Neural cell (in vitro differentiated cells): ENCODE data around the gene NMT1. TPM values are rescaled to one million over a fixed set of nuclear protein-coding genes. Genes with fewer than 3 reads are reported as not detected.

Source experiments
- H2AFZ ChIP-seq: fragments of 200-600, 300-800 bp; sonication (generic), shearing (Covaris generic); 2 replicates; pipeline ENCODE4 v1.6.0; 2014; ENCODE audit warnings: low read depth, mild to moderate bottlenecking, antibody characterized with exemption, low read length, moderate library complexity
- H3F3A ChIP-seq: fragments of 200-600 bp; shearing (Covaris generic); 2 replicates; pipeline ENCODE4 v1.6.1; 2016; ENCODE audit warnings: mild to moderate bottlenecking, moderate library complexity, mixed read lengths, antibody characterized with exemption, low read length; ENCODE audit not compliant: insufficient read depth, poor library complexity, severe bottlenecking
- H3K27ac ChIP-seq: fragments of 200-600, 300-800 bp; sonication (generic), shearing (Covaris generic); 2 replicates; pipeline ENCODE4 v1.5.1; 2014; ENCODE audit warnings: mild to moderate bottlenecking, low read length, moderate library complexity
- H3K27me3 ChIP-seq: fragments of 300-800, 200-600 bp; sonication (generic), shearing (Covaris generic); 2 replicates; pipeline ENCODE4 v1.6.0; 2014; ENCODE audit warnings: mild to moderate bottlenecking, low read depth, low read length, moderate library complexity; ENCODE audit not compliant: insufficient read depth
- H3K36me3 ChIP-seq: fragments of 300-800, 200-600 bp; sonication (generic), shearing (Covaris generic); 2 replicates; pipeline ENCODE4 v1.5.1; 2014; ENCODE audit warnings: mild to moderate bottlenecking, antibody characterized with exemption, low read length, moderate library complexity; ENCODE audit not compliant: insufficient read depth
- H3K4me2 ChIP-seq: fragments of 300-800, 200-600 bp; sonication (generic), shearing (Covaris generic); 2 replicates; pipeline ENCODE4 v1.6.0; 2014; ENCODE audit warnings: mild to moderate bottlenecking, low read length
- H3K4me3 ChIP-seq: fragments of 300-800, 200-600 bp; sonication (generic), shearing (Covaris generic); 2 replicates; pipeline ENCODE4 v1.5.1; 2014; ENCODE audit warnings: mild to moderate bottlenecking, low read length, moderate library complexity
- H3K79me2 ChIP-seq: fragments of 200-600 bp; shearing (Covaris generic); replicated peaks from 2 replicates; pipeline ENCODE4 v1.6.0; 2014; ENCODE audit warnings: mild to moderate bottlenecking, low read length, moderate library complexity; ENCODE audit not compliant: insufficient read depth
- H3K9ac ChIP-seq: fragments of 300-800, 200-600 bp; sonication (generic), shearing (Covaris generic); 2 replicates; pipeline ENCODE4 v1.6.1; 2016; ENCODE audit warnings: mild to moderate bottlenecking, low read length, mixed read lengths
- H3K9me2 ChIP-seq: fragments of 200-600 bp; shearing (Covaris generic); 2 replicates; pipeline ENCODE4 v1.6.1; 2016; ENCODE audit warnings: mild to moderate bottlenecking, low read length, mixed read lengths; ENCODE audit not compliant: insufficient read depth
- H3K9me3 ChIP-seq: fragments of 200-600, 300-800 bp; sonication (generic), shearing (Covaris generic); 2 replicates; pipeline ENCODE4 v1.6.1; 2016; ENCODE audit warnings: mild to moderate bottlenecking, mixed run types, low read length, moderate library complexity, mixed read lengths
- H4K20me1 ChIP-seq: fragments of 200-600 bp; shearing (Covaris generic); 2 replicates; pipeline ENCODE4 v1.6.1; 2016; ENCODE audit warnings: mild to moderate bottlenecking, mixed run types; ENCODE audit not compliant: insufficient read depth
- CTCF ChIP-seq: fragments of 450-650 bp; IDR thresholded peaks from 2 replicates; pipeline ENCODE4 v1.5.1; 2014; ENCODE audit warnings: antibody characterized with exemption, mild to moderate bottlenecking, moderate library complexity; ENCODE audit not compliant: poor library complexity, severe bottlenecking
- EP300 ChIP-seq: fragments of 450-650 bp; conservative IDR thresholded peaks from 2 replicates; pipeline ENCODE4 v1.6.1; 2014; ENCODE audit warnings: antibody characterized with exemption, mild to moderate bottlenecking, moderate library complexity; ENCODE audit not compliant: poor library complexity, severe bottlenecking
- EZH2 ChIP-seq: fragments of 200-600, 300-800 bp; shearing (Covaris generic), sonication (generic); IDR thresholded peaks from 2 replicates; pipeline ENCODE4 v1.6.1; 2014; ENCODE audit warnings: antibody characterized with exemption, low read length, borderline replicate concordance, mild to moderate bottlenecking; ENCODE audit not compliant: insufficient read depth, poor library complexity, severe bottlenecking
- MXI1 ChIP-seq: fragments of 450-650 bp; conservative IDR thresholded peaks from 2 replicates; pipeline ENCODE4 v1.6.1; 2014; ENCODE audit warnings: antibody characterized with exemption, mild to moderate bottlenecking; ENCODE audit not compliant: poor library complexity, severe bottlenecking
- POLR2AphosphoS5 ChIP-seq: IDR thresholded peaks from 2 replicates; pipeline ENCODE4 v1.6.1; 2012
- RAD21 ChIP-seq: fragments of 450-650 bp; conservative IDR thresholded peaks from 2 replicates; pipeline ENCODE4 v1.6.1; 2014; ENCODE audit warnings: antibody characterized with exemption, mild to moderate bottlenecking, moderate library complexity
- SMC3 ChIP-seq: fragments of 450-650 bp; conservative IDR thresholded peaks from 2 replicates; pipeline ENCODE4 v1.6.1; 2014; ENCODE audit warnings: antibody characterized with exemption, mild to moderate bottlenecking, moderate library complexity; ENCODE audit not compliant: poor library complexity
- TAF1 ChIP-seq: IDR thresholded peaks from 2 replicates; pipeline ENCODE4 v1.6.1; 2012; ENCODE audit warnings: low read depth
- polyA plus RNA-seq: library from polyadenylated mRNA; depleted of rRNA; stranded (reverse); fragments of >200 nt; gene quantifications from 2 replicates; pipeline ENCODE4 v1.2.3, GENCODE V29; 2014
- TF ChIP-seq, protein P1 (sequence below): IDR thresholded peaks from 2 replicates; pipeline ENCODE4 v1.6.1; 2012; ENCODE audit warnings: borderline replicate concordance

The NMT1 gene
- polyA plus RNA-seq, 1 donor from 2014 or later: 23.4 TPM

GRCh38 chr17:45128989-45129388 lies 67.9 kb downstream of the NMT1 start:
- no peaks in the 10 kb centered on the region for H3F3A ChIP-seq
- H3K36me3 ChIP-seq: no peaks in the 10 kb centered on the region
- no peak overlapping the region for H3K27ac ChIP-seq
- no peak overlapping the region for H2AFZ ChIP-seq
- H3K9me3 ChIP-seq: no peaks in the 10 kb centered on the region
- H3K27me3 ChIP-seq: no peaks in the 10 kb centered on the region
- TF ChIP-seq MXI1 (no peak), EP300 (no peak), CTCF (no peak), SMC3 (no peak), RAD21 (no peak), POLR2AphosphoS5 (no peak), TAF1 (no peak)
- TF ChIP-seq, protein P1, sequence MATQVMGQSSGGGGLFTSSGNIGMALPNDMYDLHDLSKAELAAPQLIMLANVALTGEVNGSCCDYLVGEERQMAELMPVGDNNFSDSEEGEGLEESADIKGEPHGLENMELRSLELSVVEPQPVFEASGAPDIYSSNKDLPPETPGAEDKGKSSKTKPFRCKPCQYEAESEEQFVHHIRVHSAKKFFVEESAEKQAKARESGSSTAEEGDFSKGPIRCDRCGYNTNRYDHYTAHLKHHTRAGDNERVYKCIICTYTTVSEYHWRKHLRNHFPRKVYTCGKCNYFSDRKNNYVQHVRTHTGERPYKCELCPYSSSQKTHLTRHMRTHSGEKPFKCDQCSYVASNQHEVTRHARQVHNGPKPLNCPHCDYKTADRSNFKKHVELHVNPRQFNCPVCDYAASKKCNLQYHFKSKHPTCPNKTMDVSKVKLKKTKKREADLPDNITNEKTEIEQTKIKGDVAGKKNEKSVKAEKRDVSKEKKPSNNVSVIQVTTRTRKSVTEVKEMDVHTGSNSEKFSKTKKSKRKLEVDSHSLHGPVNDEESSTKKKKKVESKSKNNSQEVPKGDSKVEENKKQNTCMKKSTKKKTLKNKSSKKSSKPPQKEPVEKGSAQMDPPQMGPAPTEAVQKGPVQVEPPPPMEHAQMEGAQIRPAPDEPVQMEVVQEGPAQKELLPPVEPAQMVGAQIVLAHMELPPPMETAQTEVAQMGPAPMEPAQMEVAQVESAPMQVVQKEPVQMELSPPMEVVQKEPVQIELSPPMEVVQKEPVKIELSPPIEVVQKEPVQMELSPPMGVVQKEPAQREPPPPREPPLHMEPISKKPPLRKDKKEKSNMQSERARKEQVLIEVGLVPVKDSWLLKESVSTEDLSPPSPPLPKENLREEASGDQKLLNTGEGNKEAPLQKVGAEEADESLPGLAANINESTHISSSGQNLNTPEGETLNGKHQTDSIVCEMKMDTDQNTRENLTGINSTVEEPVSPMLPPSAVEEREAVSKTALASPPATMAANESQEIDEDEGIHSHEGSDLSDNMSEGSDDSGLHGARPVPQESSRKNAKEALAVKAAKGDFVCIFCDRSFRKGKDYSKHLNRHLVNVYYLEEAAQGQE: no peak
- H3K4me2 ChIP-seq: no peak overlapping the region
- no peak overlapping the region for H3K4me3 ChIP-seq
- H3K9me2 ChIP-seq: no peaks in the 10 kb centered on the region
- no peak overlapping the region for H3K9ac ChIP-seq
- H4K20me1 ChIP-seq: no peaks in the 10 kb centered on the region
- no peaks in the 10 kb centered on the region for H3K79me2 ChIP-seq

DNA sequence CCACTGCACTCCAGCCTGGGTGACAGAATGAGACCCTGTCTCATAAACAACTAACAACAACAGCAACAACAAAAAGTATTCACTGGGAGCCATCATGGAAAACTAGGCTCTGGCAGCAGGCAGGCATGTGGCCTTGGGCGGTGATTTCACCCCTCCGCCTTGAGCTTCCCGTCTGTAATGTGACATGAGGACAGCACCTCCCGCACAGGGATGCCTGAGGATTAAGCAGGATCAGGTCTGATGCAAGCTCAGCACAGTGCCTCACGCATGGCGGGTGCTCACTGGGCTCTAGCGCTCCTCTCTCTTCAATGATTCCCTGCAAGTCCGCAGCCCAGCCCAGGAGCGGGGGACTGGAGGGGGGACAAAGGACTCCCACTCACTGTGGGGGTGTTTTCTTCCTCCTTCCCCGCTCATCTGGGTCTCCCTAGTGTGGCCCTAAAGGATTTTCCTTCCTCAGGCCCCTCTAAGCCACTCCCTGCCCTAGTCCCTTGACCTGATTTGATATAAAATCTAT lies 68.4 kb downstream of the NMT1 start:
- H3K79me2 ChIP-seq: no peaks in the 10 kb centered on the region
- no peak overlapping the region for H3K27ac ChIP-seq
- H3K9me3 ChIP-seq: no peaks in the 10 kb centered on the region
- no peak overlapping the region for H2AFZ ChIP-seq
- H4K20me1 ChIP-seq: no peaks in the 10 kb centered on the region
- TF ChIP-seq MXI1: no peak
- TF ChIP-seq EZH2: no peak
- TF ChIP-seq RAD21: no peak
- TF ChIP-seq SMC3: no peak
- H3K9me2 ChIP-seq: no peaks in the 10 kb centered on the region
- H3K9ac ChIP-seq: no peak overlapping the region
- H3K4me2 ChIP-seq: no peak overlapping the region
- H3F3A ChIP-seq: no peaks in the 10 kb centered on the region
- no peak overlapping the region for H3K4me3 ChIP-seq
- H3K36me3 ChIP-seq: no peaks in the 10 kb centered on the region
- no peaks in the 10 kb centered on the region for H3K27me3 ChIP-seq
